GM18505 (cell line): ENCODE measurements around the gene IGSF3.
"Not testable (repeated sequence)": the region's sequence is repeated elsewhere in the genome, so short reads cannot be mapped to it uniquely, and the experiment has no call there.

Experiments used
- ATAC-seq: cut with Tn5 transposase; IDR thresholded peaks from one replicate; pipeline ENCODE4 v1.9.1; 2021; ENCODE audit not compliant: unreplicated experiment
- POLR2A ChIP-seq: IDR thresholded peaks from 4 replicates; pipeline ENCODE4 v1.6.1; 2011; ENCODE audit warnings: borderline replicate concordance; ENCODE audit not compliant: insufficient read depth, insufficient read length; ENCODE audit errors: extremely low read depth

IGSF3 gene

DNA sequence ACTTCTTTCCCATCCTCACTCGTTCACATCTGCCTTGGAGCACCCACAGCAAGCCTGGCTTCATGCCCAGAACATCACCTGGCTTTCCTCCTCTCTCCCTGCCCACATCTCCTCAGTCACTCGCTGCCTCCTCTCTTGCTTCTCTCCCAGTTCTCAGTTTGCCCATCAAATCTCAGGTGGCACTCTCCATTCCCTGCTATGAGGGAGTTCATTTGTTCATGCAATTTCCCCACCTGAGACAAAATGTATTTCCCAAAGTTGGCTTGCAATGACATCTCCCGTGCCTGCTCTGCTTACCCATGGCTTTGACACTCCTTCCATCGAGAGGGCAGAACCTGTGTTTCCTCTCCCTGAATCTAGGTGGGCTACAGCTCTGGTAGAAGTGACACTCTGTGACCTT, 33.1 kb downstream of the IGSF3 start:
- not testable (repeated sequence) for ATAC-seq

- ATAC-seq, result not testable (repeated sequence)
Measured at GRCh38 chr1:116631996-116632925, 35.3 kb downstream of the IGSF3 start.

DNA sequence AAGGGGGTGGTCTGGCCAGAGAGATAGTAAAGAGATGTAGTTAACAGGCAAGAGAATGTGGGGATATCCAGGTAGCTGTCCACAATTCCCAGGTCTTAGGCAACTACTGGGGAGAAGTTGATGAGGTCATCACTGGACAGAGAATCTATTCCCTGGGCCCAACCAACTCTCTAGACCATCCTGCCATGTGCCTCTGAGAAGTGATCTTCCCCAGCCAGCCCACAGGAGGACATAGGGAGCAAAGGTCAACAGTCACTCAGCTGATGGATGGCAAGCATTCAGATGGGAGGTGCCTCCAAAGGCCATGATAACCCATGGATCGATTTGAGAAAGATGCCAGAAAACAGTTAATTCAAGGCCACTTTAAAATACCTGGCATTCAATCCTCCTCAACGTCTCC, 36.0 kb downstream of the IGSF3 start:
- not testable (repeated sequence) for ATAC-seq

- ATAC-seq, result not testable (repeated sequence)
Measured at GRCh38 chr1:116630057-116630456, 37.5 kb downstream of the IGSF3 start.

- not testable (repeated sequence) for ATAC-seq
Measured at GRCh38 chr1:116629441-116629840, 38.1 kb downstream of the IGSF3 start.

DNA sequence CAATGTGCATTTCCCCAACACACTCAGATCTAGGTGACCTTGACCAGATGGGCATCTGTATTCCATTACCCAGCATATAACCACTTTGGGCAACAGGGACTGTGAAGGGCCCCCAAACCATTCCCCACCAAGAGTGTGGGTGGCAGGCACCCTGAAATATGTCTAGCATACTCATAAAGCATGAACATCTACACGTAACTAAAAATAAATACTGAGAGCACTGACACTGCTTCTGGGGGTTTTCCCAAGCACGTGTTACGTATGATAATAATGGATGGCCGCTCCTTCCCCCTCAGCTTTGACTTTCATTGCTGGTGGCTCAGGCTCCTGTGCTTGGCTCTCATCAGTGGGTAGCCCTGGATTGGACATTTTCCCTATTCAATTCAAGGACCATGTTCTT, 39.1 kb downstream of the IGSF3 start:
- TF ChIP-seq POLR2A, result no peak
- ATAC-seq, result no peak

DNA sequence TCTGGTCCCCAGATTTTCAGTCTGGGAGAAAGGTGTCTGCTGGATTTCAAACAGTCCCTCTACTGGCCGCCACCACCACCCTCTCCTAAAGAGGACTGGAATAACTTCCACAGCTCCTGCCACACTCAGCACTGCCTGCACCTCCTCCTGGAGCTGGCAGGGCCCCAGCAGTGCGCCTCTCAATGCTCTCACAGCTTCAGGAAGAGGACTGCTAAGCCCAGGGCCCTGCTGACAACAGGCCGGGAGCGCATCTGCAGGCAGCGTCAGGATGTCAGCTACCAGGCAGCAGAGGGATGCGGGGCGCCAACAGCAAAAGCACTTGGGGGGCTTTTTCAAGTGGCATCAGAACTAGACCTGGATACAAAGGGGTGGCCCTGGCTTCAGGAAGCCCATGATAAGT, 40.2 kb downstream of the IGSF3 start:
- ATAC-seq, result not testable (repeated sequence)

DNA sequence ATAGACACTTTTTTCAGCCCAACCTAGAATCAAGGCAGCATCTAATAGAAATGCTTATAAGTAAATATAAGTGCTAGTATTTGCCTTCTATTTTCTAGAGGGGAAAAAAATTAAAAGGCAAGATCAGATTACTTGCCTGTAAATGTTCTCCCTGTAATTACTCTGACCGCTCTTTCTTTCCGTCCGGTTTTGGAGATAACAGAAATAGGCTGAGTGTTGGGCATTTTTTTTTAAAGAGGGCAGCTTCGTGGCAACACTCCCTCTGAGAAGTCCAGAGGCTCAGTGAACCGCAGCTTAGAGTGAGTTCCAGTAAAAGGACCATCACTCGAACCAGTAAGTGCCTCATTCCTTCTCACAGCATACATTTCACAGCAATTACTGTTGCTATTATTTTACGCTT, 40.6 kb downstream of the IGSF3 start:
- not testable (repeated sequence) for ATAC-seq

DNA sequence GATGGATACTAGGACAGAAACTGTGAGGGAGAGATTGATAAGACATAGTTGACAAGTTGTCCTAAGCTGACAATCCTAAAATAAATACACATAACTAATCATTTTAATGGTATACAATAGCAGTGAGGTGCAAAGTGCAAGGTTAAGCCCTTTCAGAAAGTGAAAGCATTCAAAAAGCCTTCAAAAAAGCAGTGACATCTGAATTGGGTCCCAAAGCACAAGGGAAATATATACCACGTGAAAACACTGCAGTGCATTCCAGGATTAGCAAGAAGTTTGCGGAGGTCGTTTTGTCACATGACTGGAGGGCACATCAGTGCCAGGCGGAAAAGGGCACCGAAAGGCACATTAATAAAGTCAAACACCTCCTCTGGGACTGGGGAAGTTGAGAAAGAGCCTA, 42.4 kb downstream of the IGSF3 start:
- not testable (repeated sequence) for ATAC-seq

DNA sequence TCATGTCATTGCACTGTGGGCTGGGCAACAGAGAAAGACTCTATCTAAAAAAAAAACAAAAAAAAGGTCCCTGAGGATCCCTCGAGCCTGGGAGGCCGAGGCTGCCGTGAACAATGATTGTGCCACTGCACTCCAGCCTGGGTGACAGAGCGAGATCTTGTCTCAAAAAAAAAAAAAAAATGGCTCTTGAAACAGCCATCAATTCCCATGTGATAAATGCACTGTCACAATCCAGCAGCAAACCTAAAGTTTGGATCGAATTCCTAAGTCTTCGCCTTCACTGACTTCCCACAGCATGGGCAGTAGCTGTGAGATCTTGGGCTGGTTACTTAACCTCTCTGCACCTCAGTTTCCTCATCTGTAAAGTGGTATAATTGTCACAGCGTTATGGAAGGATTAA, 43.5 kb downstream of the IGSF3 start:
- ATAC-seq, result no peak
- no peak for TF ChIP-seq POLR2A

- ATAC-seq, result not testable (repeated sequence)
Measured at GRCh38 chr1:116622496-116622895, 45.0 kb downstream of the IGSF3 start.

- not testable (repeated sequence) for ATAC-seq
Measured at GRCh38 chr1:116621756-116622155, 45.8 kb downstream of the IGSF3 start.

DNA sequence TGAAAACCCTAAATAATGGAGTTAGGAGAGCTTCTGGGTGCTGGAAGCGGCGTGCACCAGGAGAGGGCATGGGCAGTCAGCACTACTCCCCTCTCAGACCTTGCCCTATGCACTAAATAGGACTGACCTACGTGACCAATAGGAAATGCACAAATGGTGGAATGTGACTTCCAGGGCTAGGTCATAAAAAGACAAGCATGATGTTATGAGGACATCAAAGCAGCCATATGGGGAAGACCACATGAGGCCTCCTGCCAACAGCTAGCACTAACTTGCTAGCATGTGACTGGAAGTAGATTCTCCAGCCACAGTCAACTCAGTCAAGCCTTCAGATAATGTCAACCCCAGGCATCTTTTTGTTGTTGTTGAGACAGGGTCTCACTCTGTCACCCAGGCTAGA, 47.1 kb downstream of the IGSF3 start:
- not testable (repeated sequence) for ATAC-seq

DNA sequence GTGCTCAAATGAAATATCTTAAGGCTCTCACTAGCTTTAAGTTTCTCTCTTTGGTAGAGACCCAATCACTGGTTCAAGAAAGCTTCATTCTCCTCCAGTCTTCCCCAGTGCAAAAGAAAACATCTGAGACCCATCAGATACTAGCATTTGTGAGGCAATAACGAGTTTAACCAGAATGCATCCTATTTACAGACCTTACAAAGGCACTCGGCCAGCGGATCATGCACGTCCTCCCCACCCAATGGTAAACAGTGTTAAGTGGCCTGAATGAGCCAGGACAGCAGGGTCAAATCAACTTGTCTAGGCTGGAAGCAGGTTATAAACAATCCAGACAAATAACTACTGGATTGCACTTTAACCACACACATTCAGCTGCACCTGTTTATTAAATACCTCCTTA, 48.4 kb downstream of the IGSF3 start:
- ATAC-seq, result not testable (repeated sequence)

GRCh38 chr1:116617808-116618207, 49.7 kb downstream of the IGSF3 start:
- ATAC-seq, result not testable (repeated sequence)

GRCh38 chr1:116613825-116614224, 53.7 kb downstream of the IGSF3 start:
- not testable (repeated sequence) for ATAC-seq

GRCh38 chr1:116609801-116610371, 57.6 kb downstream of the IGSF3 start:
- not testable (repeated sequence) for ATAC-seq

GRCh38 chr1:116608841-116609240, 58.7 kb downstream of the IGSF3 start:
- ATAC-seq, result not testable (repeated sequence)

DNA sequence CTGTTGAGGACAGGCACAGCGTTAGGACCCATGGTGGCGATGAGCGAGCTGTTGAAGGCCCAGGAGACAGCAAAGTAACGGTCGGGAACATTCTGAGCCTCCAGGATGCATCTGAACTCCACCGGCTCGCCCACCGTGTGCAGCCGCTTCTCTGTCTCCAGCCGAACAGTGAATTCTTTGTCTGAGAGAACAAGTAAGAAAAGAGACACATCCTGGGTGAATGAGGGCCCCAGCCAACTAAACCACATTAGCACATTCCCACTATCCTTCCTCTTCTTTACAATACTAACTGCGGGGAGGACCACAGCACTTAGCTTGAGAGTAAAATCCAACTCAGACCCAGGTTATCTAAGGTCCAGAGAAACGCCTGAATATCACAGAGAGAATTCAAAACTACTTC, 59.4 kb downstream of the IGSF3 start:
- ATAC-seq, result not testable (repeated sequence)

GRCh38 chr1:116607463-116607862, 60.1 kb downstream of the IGSF3 start:
- not testable (repeated sequence) for ATAC-seq

DNA sequence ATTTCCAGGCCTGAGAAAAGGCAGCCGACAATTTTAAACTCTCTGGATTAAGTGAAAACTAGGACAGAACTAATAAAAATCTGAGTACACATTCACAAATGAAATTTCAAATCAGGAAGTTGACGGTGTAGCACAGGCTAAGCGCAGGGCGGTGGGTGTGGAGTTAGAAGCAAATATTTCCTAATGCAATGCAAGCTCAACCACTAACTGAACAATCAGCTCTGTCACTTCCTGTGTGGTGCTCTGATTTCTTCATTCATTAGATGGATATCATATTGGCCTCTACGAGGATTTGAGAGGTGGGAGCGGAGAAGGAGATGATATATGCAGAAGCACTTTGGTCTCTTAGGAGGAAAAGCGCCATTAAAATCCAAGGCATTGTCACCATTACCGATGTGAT, 61.5 kb downstream of the IGSF3 start:
- ATAC-seq, result not testable (repeated sequence)
